Fibroblast of lung (primary cell): Measurements from ENCODE around the gene ESR2. TPM values are rescaled to one million over a fixed set of nuclear protein-coding genes. Genes with fewer than 3 reads are reported as not detected.

Experiments
- DNase-seq, 2 donors: peaks; one replicate each; pipeline versions ENCODE4 v3.0.0 to v3.0.0-alpha.2; 2010; ENCODE audit warnings: low read depth in 2 of 2
- H2AFZ ChIP-seq: 2 replicates; pipeline ENCODE4 v1.5.1; 2012; ENCODE audit warnings: low read length, control low read depth, inconsistent platforms
- H3K27ac ChIP-seq: 2 replicates; pipeline ENCODE4 v1.5.1; 2011; ENCODE audit warnings: low read length, control low read depth; ENCODE audit not compliant: insufficient read depth
- H3K27me3 ChIP-seq: 2 replicates; pipeline ENCODE4 v1.5.1; 2011; ENCODE audit warnings: mild to moderate bottlenecking, low read length; ENCODE audit not compliant: control insufficient read depth, insufficient read depth
- H3K36me3 ChIP-seq: 2 replicates; pipeline ENCODE4 v1.5.1; 2011; ENCODE audit warnings: low read length; ENCODE audit not compliant: control insufficient read depth, insufficient read depth
- H3K4me1 ChIP-seq: 2 replicates; pipeline ENCODE4 v1.5.1; 2011; ENCODE audit warnings: low read length; ENCODE audit not compliant: control insufficient read depth, insufficient read depth; ENCODE audit errors: extremely low read depth
- H3K4me2 ChIP-seq: 2 replicates; pipeline ENCODE4 v1.5.1; 2011; ENCODE audit warnings: low read length, control low read depth; ENCODE audit not compliant: insufficient read depth; ENCODE audit errors: extremely low read depth
- H3K4me3 ChIP-seq, 4 experiments: fragments of 200-600 bp in 1 of 4; sonication (generic) in 1 of 4; replicated peaks in 1 of 4; 2 replicates each; pipeline ENCODE4 v1.5.1; 2011 to 2016; ENCODE audit warnings: low read length in 4 of 4, low read depth in 3 of 4, mild to moderate bottlenecking in 3 of 4, control low read depth in 2 of 4, inconsistent platforms in 1 of 4, mixed read lengths in 1 of 4; ENCODE audit not compliant: insufficient read depth in 1 of 4; ENCODE audit errors: control extremely low read depth in 1 of 4
- H3K79me2 ChIP-seq: 2 replicates; pipeline ENCODE4 v1.5.1; 2012; ENCODE audit warnings: mild to moderate bottlenecking, low read length, inconsistent platforms; ENCODE audit not compliant: control insufficient read depth, insufficient read depth
- H3K9ac ChIP-seq: 2 replicates; pipeline ENCODE4 v1.5.1; 2011; ENCODE audit warnings: mild to moderate bottlenecking, low read length, control low read depth; ENCODE audit not compliant: insufficient read depth
- H3K9me3 ChIP-seq: 2 replicates; pipeline ENCODE4 v1.5.1; 2012; ENCODE audit warnings: low read depth, low read length; ENCODE audit not compliant: control insufficient read depth, insufficient read depth
- H4K20me1 ChIP-seq: 2 replicates; pipeline ENCODE4 v1.5.1; 2011; ENCODE audit warnings: low read length; ENCODE audit not compliant: control insufficient read depth, insufficient read depth; ENCODE audit errors: extremely low read depth
- EZH2 ChIP-seq: IDR thresholded peaks from 2 replicates; pipeline ENCODE4 v1.5.1; 2012; ENCODE audit warnings: low read length, control low read depth, mild to moderate bottlenecking; ENCODE audit errors: missing control alignments
- polyA plus RNA-seq, 2 donors: library from polyadenylated mRNA; depleted of rRNA in 1 of 2; stranded (reverse) in 1 of 2; unstranded in 1 of 2; fragments of >200 nt; gene quantifications; 2 replicates each; pipeline ENCODE4 v1.2.1, GENCODE V29; 2011 to 2012; ENCODE audit warnings: missing spikeins in 1 of 2
- total RNA-seq: library from RNA; depleted of rRNA; stranded (reverse); fragments of >200 nt; gene quantifications from 2 replicates; pipeline ENCODE4 v1.2.1, GENCODE V29; 2014
- TF ChIP-seq, protein P1 (sequence below), 2 donors: IDR thresholded peaks in 1 of 2; conservative IDR thresholded peaks in 1 of 2; 1 replicate in 1 of 2; 2 replicates in 1 of 2; pipeline ENCODE4 v1.5.1; 2011 to 2012; ENCODE audit warnings: low read length in 2 of 2, control low read depth in 1 of 2, inconsistent platforms in 1 of 2, low read depth in 1 of 2, mild to moderate bottlenecking in 1 of 2

The ESR2 gene
- total and polyA plus RNA-seq, 2 donors (not counting 1 experiment from before 2014, with no cell fraction given): 0.02 to 0.66 TPM

DNA sequence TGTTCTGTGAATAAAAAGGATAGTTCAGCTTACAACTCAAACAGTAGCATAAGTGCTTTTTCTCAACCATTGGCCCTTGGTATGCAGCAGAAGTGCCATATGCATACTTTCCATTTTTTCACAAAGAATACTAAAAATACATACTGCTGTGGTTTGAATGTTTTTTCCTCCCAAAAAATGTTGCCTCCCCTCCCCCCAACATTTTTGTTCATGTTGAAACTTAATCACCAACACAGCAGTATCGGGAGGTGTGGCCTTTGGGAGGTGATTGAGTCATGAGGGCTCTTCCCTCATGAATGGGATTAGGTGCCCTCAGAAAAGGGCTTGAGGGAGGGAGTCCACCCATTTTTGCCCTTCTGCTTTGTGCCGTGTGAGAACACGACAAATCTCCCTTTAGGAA is 198.6 kb downstream of the ESR2 start:
- Histone ChIP-seq H3K36me3 (no peaks in the 10 kb centered on the region), H3K9ac (no peak overlapping the region), H3K4me2 (no peak overlapping the region), H3K4me1 (no peaks in the 10 kb centered on the region), H3K27ac (no peak overlapping the region), H2AFZ (no peak overlapping the region), H4K20me1 (no peaks in the 10 kb centered on the region), H3K4me3 (no peak overlapping the region), H3K79me2 (no peaks in the 10 kb centered on the region), H3K27me3 (no peaks in the 10 kb centered on the region), H3K9me3 (no peaks in the 10 kb centered on the region)
- peak; percentile 20 to 67 for DNase-seq
- TF ChIP-seq EZH2: no peak
- TF ChIP-seq, protein P1, sequence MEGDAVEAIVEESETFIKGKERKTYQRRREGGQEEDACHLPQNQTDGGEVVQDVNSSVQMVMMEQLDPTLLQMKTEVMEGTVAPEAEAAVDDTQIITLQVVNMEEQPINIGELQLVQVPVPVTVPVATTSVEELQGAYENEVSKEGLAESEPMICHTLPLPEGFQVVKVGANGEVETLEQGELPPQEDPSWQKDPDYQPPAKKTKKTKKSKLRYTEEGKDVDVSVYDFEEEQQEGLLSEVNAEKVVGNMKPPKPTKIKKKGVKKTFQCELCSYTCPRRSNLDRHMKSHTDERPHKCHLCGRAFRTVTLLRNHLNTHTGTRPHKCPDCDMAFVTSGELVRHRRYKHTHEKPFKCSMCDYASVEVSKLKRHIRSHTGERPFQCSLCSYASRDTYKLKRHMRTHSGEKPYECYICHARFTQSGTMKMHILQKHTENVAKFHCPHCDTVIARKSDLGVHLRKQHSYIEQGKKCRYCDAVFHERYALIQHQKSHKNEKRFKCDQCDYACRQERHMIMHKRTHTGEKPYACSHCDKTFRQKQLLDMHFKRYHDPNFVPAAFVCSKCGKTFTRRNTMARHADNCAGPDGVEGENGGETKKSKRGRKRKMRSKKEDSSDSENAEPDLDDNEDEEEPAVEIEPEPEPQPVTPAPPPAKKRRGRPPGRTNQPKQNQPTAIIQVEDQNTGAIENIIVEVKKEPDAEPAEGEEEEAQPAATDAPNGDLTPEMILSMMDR (conservative IDR thresholded peaks at IDR 0.05 in 1 of 2, IDR thresholded peaks at IDR 0.05 in 1 of 2; ENCODE audit: low read depth in 1 of 2, low read length in 2 of 2): no peak

- H3K27ac ChIP-seq: no peak overlapping the region
- no peak overlapping the region for H3K4me3 ChIP-seq
- TF ChIP-seq, protein P1 (conservative IDR thresholded peaks at IDR 0.05 in 1 of 2, IDR thresholded peaks at IDR 0.05 in 1 of 2; ENCODE audit: low read depth in 1 of 2, low read length in 2 of 2): no peak
- no peak for TF ChIP-seq EZH2
- H3K9ac ChIP-seq: no peak overlapping the region
- no peaks in the 10 kb centered on the region for H3K36me3 ChIP-seq
- H3K4me1 ChIP-seq: no peaks in the 10 kb centered on the region
- H4K20me1 ChIP-seq: no peaks in the 10 kb centered on the region
- H3K27me3 ChIP-seq: no peaks in the 10 kb centered on the region
- no peak for DNase-seq
- H3K4me2 ChIP-seq: no peak overlapping the region
- no peaks in the 10 kb centered on the region for H3K9me3 ChIP-seq
- H2AFZ ChIP-seq: no peak overlapping the region
- H3K79me2 ChIP-seq: no peaks in the 10 kb centered on the region
These were observed 201.2 kb downstream of the ESR2 start for GRCh38 chr14:64092940-64093339.

GRCh38 chr14:64092338-64092737 is 201.8 kb downstream of the ESR2 start:
- H3K9ac ChIP-seq: no peak overlapping the region
- no peaks in the 10 kb centered on the region for H3K27me3 ChIP-seq
- H3K9me3 ChIP-seq: no peaks in the 10 kb centered on the region
- H2AFZ ChIP-seq: no peak overlapping the region
- H3K79me2 ChIP-seq: no peaks in the 10 kb centered on the region
- H3K27ac ChIP-seq: no peak overlapping the region
- no peak for TF ChIP-seq EZH2
- TF ChIP-seq, protein P1 (conservative IDR thresholded peaks at IDR 0.05 in 1 of 2, IDR thresholded peaks at IDR 0.05 in 1 of 2; ENCODE audit: low read depth in 1 of 2, low read length in 2 of 2): no peak
- no peaks in the 10 kb centered on the region for H4K20me1 ChIP-seq
- no peak for DNase-seq
- no peak overlapping the region for H3K4me2 ChIP-seq
- no peaks in the 10 kb centered on the region for H3K36me3 ChIP-seq
- no peak overlapping the region for H3K4me3 ChIP-seq
- no peaks in the 10 kb centered on the region for H3K4me1 ChIP-seq
